B cell (primary cell): ENCODE results near the gene RASSF3. TPM values are rescaled to one million over a fixed set of nuclear protein-coding genes. Genes with fewer than 3 reads are reported as not detected.

ENCODE experiments used
- ATAC-seq: fragments of 200-7000 bp; cut with Tn5 transposase; one replicate; pipeline ENCODE4 v1.10.0; 2021; ENCODE audit warnings: low read depth, mild to moderate bottlenecking, moderate number of reproducible peaks, moderate library complexity
- CTCF ChIA-PET: fragments of 350-600 bp; sonication (Branson Sonifier 250); formaldehyde crosslinking; loops from one replicate; lab custom pipeline; 2021; ENCODE audit warnings: antibody characterized with exemption, inconsistent platforms; lab: Charles Lee
- POLR2A ChIA-PET: fragments of 350-600 bp; sonication (Branson Sonifier 250); formaldehyde crosslinking; loops from one replicate; lab custom pipeline; 2021; ENCODE audit warnings: antibody characterized with exemption; lab: Charles Lee
- DNase-seq: peaks from one replicate; pipeline ENCODE4 v3.0.0; 2013
- H2AFZ ChIP-seq: 2 replicates; pipeline ENCODE4 v1.6.1; 2012; ENCODE audit warnings: mild to moderate bottlenecking, low read depth, low read length; ENCODE audit not compliant: insufficient read depth, poor library complexity, severe bottlenecking
- H3K27ac ChIP-seq, 2 donors: 1 replicate in 1 of 2; 2 replicates in 1 of 2; pipeline ENCODE4 v1.5.1; 2012 to 2013; ENCODE audit warnings: low read length in 2 of 2, mild to moderate bottlenecking in 2 of 2, moderate library complexity in 1 of 2
- H3K27me3 ChIP-seq, 4 experiments: fragments of 200-600 bp in 1 of 4; sonication (generic) in 1 of 4; replicated peaks in 1 of 4; 1 replicate in 2 of 4; 2 replicates in 2 of 4; pipeline versions ENCODE4 v1.6.1 to v1.7.0; 2013 to 2016; ENCODE audit warnings: low read length in 3 of 4, mild to moderate bottlenecking in 2 of 4, mixed read lengths in 1 of 4, moderate library complexity in 1 of 4; ENCODE audit not compliant: insufficient read depth in 4 of 4, control insufficient read depth in 3 of 4; ENCODE audit errors: control extremely low read depth in 1 of 4
- H3K36me3 ChIP-seq, 2 experiments: replicated peaks in 1 of 2; 1 replicate in 1 of 2; 2 replicates in 1 of 2; pipeline versions ENCODE4 v1.6.1 to v1.7.1; 2013; ENCODE audit warnings: low read length in 1 of 2; ENCODE audit not compliant: insufficient read depth in 2 of 2, control insufficient read depth in 1 of 2; ENCODE audit errors: control extremely low read depth in 1 of 2, extremely low read depth in 1 of 2
- H3K4me1 ChIP-seq, 2 donors: fragments of 200-600 bp in 1 of 2; sonication (generic) in 1 of 2; 1 replicate in 1 of 2; 2 replicates in 1 of 2; pipeline versions ENCODE4 v1.5.1 to v1.6.1; 2013 to 2017; ENCODE audit warnings: low read length in 2 of 2; ENCODE audit not compliant: control insufficient read depth in 2 of 2, insufficient read depth in 2 of 2
- H3K4me2 ChIP-seq: replicated peaks from 2 replicates; pipeline ENCODE3; 2012; ENCODE audit warnings: mild to moderate bottlenecking, low read depth, low read length; ENCODE audit not compliant: poor library complexity, severe bottlenecking
- H3K4me3 ChIP-seq, 5 experiments: fragments of 200-600 bp in 1 of 5; sonication (generic) in 1 of 5; 1 replicate in 3 of 5; 2 replicates in 2 of 5; pipeline versions ENCODE4 v1.5.1 to v1.7.0; 2011 to 2016; ENCODE audit warnings: low read length in 4 of 5, mild to moderate bottlenecking in 4 of 5, low read depth in 2 of 5, control low read depth in 1 of 5, moderate library complexity in 1 of 5; ENCODE audit not compliant: insufficient read depth in 1 of 5; ENCODE audit errors: control extremely low read depth in 1 of 5, extremely low read depth in 1 of 5
- H3K79me2 ChIP-seq: fragments of 200-600 bp; sonication (generic); one replicate; pipeline ENCODE4 v1.6.0; 2016; ENCODE audit warnings: low read length; ENCODE audit not compliant: control insufficient read depth, insufficient read depth
- H3K9ac ChIP-seq: fragments of 200-600 bp; sonication (generic); 2 replicates; pipeline ENCODE4 v1.6.1; 2017; ENCODE audit warnings: mild to moderate bottlenecking, low read length, moderate library complexity
- H3K9me3 ChIP-seq, 3 donors: one replicate each; pipeline versions ENCODE4 v1.6.1 to v1.7.1; 2013; ENCODE audit warnings: low read length in 2 of 3; ENCODE audit not compliant: control insufficient read depth in 2 of 3, insufficient read depth in 1 of 3; ENCODE audit errors: control extremely low read depth in 1 of 3
- H4K20me1 ChIP-seq: 2 replicates; pipeline ENCODE4 v1.6.0; 2012; ENCODE audit warnings: mild to moderate bottlenecking, low read length; ENCODE audit not compliant: insufficient read depth, control insufficient read depth, poor library complexity, severe bottlenecking
- H3K27ac Mint-ChIP-seq: one replicate; pipeline ENCODE4 v1.8.0; 2021; ENCODE audit warnings: mixed read lengths
- H3K27me3 Mint-ChIP-seq: one replicate; pipeline ENCODE4 v1.8.0; 2021; ENCODE audit warnings: mixed read lengths
- H3K4me1 Mint-ChIP-seq: one replicate; pipeline ENCODE4 v1.8.0; 2021; ENCODE audit warnings: mixed read lengths
- H3K4me3 Mint-ChIP-seq: one replicate; pipeline ENCODE4 v1.8.0; 2021; ENCODE audit warnings: mixed read lengths
- H3K9me3 Mint-ChIP-seq: one replicate; pipeline ENCODE4 v1.8.0; 2022; ENCODE audit warnings: mixed read lengths; ENCODE audit not compliant: insufficient read depth
- CTCF ChIP-seq: fragments of 200-600 bp; IDR thresholded peaks from one replicate; pipeline ENCODE4 v1.8.0; 2022; ENCODE audit warnings: antibody characterized with exemption, mild to moderate bottlenecking
- EZH2 ChIP-seq: IDR thresholded peaks from 2 replicates; pipeline ENCODE4 v1.6.1; 2012; ENCODE audit warnings: borderline replicate concordance, low read depth, mild to moderate bottlenecking, moderate library complexity, low read length; ENCODE audit not compliant: insufficient read depth, poor library complexity, severe bottlenecking
- WGBS: methylation state at CpG from one replicate; pipeline ENCODE4 v1.1.5; 2013; ENCODE audit warnings: missing lambda C conversion rate; ENCODE audit not compliant: insufficient coverage; 5-methylcytosine and 5-hydroxymethylcytosine counted together
- intact Hi-C: fragments of 100-400 bp; cut with micrococcal nuclease; formaldehyde crosslinking; loops from one replicate; pipeline ENCODE4 v1.10.0; 2022
- polyA plus RNA-seq: library from polyadenylated mRNA; depleted of rRNA; stranded (reverse); fragments of >200 nt; gene quantifications from 2 replicates; pipeline ENCODE4 v1.2.3, GENCODE V29; 2012
- total RNA-seq, 2 donors: library from RNA; stranded (reverse); fragments of 120-200 nt in 1 of 2; gene quantifications; 1 replicate in 1 of 2; 2 replicates in 1 of 2; pipeline versions ENCODE4 v1.2.3 to v1.2.4, GENCODE V29; 2013 to 2022

Gene RASSF3
- total and polyA plus RNA-seq, 2 donors (not counting 1 experiment from before 2014, with no cell fraction given) = 25.8 to 104 TPM

- peaks cover 0 to 4% (median 0%) of the 10 kb centered on the region in 3 donors for H3K9me3 ChIP-seq
- WGBS = 95% methylated on average over 4 of the region's 7 CpGs
- H3K27me3 ChIP-seq = no peaks in the 10 kb centered on the region
- POLR2A ChIA-PET = no interaction called here
- H3K79me2 ChIP-seq = peaks cover 100% of the 10 kb centered on the region
- DNase-seq (no peak), ATAC-seq (no peak)
- H3K9me3 Mint-ChIP-seq = peaks cover 2% of the 10 kb centered on the region
- H3K4me1 ChIP-seq = peaks cover 38 to 54% of the 10 kb centered on the region in 2 donors
- no peak for TF ChIP-seq EZH2
- TF ChIP-seq CTCF = no peak
- peaks cover 79% of the 10 kb centered on the region for H4K20me1 ChIP-seq
- no peak overlapping the region for H2AFZ ChIP-seq
- no peak overlapping the region for H3K4me3 Mint-ChIP-seq
- H3K4me1 Mint-ChIP-seq = peaks cover 73% of the 10 kb centered on the region
- H3K27ac ChIP-seq = peak overlapping the region in 1 of 2 donors; percentile 38
- H3K27me3 Mint-ChIP-seq = no peaks in the 10 kb centered on the region
- CTCF ChIA-PET = interaction anchor here (1.2 to 1.4 kb wide), 3 partner anchors 24 to 85 kb away, joined by 3 to 4 read pairs (median 4); no protein-coding TSS in a partner anchor
- no peak overlapping the region for H3K27ac Mint-ChIP-seq
- H3K4me2 ChIP-seq = no peak overlapping the region
- H3K9ac ChIP-seq = no peak overlapping the region
- no peak overlapping the region for H3K4me3 ChIP-seq
- H3K36me3 ChIP-seq = peaks cover 6 to 21% of the 10 kb centered on the region in 2 experiments
- intact Hi-C loops = no loop called here
Measured at GRCh38 chr12:64634508-64635092, 24.3 kb downstream of the RASSF3 start.

- H3K4me3 Mint-ChIP-seq = peak overlapping the region; percentile 25
- no peak overlapping the region for H3K27ac ChIP-seq
- CTCF ChIA-PET = interaction anchor here (1.2 kb wide), 1 partner anchor 63 kb away, joined by 4 read pairs; no protein-coding TSS in a partner anchor
Measured at GRCh38 chr12:64635356-64635998, 25.2 kb downstream of the RASSF3 start.

More at GRCh38 chr12:64635356-64635998, 25.2 kb downstream of the RASSF3 start:
- ATAC-seq (no peak), DNase-seq (no peak)
- Mint-ChIP-seq H3K9me3 (peaks cover 2% of the 10 kb centered on the region), H3K4me1 (peaks cover 76% of the 10 kb centered on the region), H3K27ac (peak overlapping the region; percentile 47), H3K27me3 (no peaks in the 10 kb centered on the region)
- TF ChIP-seq EZH2 = no peak
- TF ChIP-seq CTCF = no peak
- 77% methylated on average over 3 of the region's 5 CpGs for WGBS
- intact Hi-C loops = no loop called here
- H3K79me2 ChIP-seq = peaks cover 100% of the 10 kb centered on the region
- H3K36me3 ChIP-seq = peaks cover 6 to 21% of the 10 kb centered on the region in 2 experiments
- H3K4me2 ChIP-seq = no peak overlapping the region
- peaks cover 34 to 51% of the 10 kb centered on the region in 2 donors for H3K4me1 ChIP-seq
- peaks cover 81% of the 10 kb centered on the region for H4K20me1 ChIP-seq
- no peaks in the 10 kb centered on the region for H3K27me3 ChIP-seq
- H3K9me3 ChIP-seq = peaks cover 0 to 4% (median 0%) of the 10 kb centered on the region in 3 donors
- no peak overlapping the region for H3K4me3 ChIP-seq
- no peak overlapping the region for H2AFZ ChIP-seq
- POLR2A ChIA-PET = interaction anchor here (0.6 kb wide), 1 partner anchor 13 kb away, joined by 3 read pairs; no protein-coding TSS in a partner anchor
- H3K9ac ChIP-seq = no peak overlapping the region
